Activated T-helper 17 cell treated with anti-CD3 and anti-CD28 coated beads, Interleukin-2, amount 50 U/mL, for 72 hours (primary cell): ENCODE data around the gene S1PR1. TPM values are rescaled to one million over a fixed set of nuclear protein-coding genes. Genes with fewer than 3 reads are reported as not detected.

Experiments
- ATAC-seq: fragments of 150-1000 bp; cut with Tn5 transposase; replicated peaks from 2 replicates; pipeline ENCODE4 v1.10.0; 2021; ENCODE audit warnings: mild to moderate bottlenecking, moderate library complexity
- H3K27ac Mint-ChIP-seq: one replicate; pipeline ENCODE4 v1.8.0; 2022; ENCODE audit warnings: mixed read lengths
- H3K27me3 Mint-ChIP-seq: one replicate; pipeline ENCODE4 v1.8.0; 2022; ENCODE audit warnings: mixed read lengths
- H3K36me3 Mint-ChIP-seq: one replicate; pipeline ENCODE4 v1.8.0; 2022; ENCODE audit warnings: low read depth, mild to moderate bottlenecking, mixed read lengths
- H3K4me1 Mint-ChIP-seq: one replicate; pipeline ENCODE4 v1.8.0; 2022; ENCODE audit warnings: mixed read lengths
- H3K4me3 Mint-ChIP-seq: one replicate; pipeline ENCODE4 v1.8.0; 2022; ENCODE audit warnings: mild to moderate bottlenecking, mixed read lengths
- H3K9me3 Mint-ChIP-seq: one replicate; pipeline ENCODE4 v1.8.0; 2022; ENCODE audit warnings: mixed read lengths
- total RNA-seq, 2 donors: library from RNA; stranded (reverse); gene quantifications; one replicate each; pipeline ENCODE4 v1.2.3, GENCODE V29; 2022

The S1PR1 gene
- total RNA-seq, 2 donors from 2014 or later, result 147 to 170 TPM

DNA sequence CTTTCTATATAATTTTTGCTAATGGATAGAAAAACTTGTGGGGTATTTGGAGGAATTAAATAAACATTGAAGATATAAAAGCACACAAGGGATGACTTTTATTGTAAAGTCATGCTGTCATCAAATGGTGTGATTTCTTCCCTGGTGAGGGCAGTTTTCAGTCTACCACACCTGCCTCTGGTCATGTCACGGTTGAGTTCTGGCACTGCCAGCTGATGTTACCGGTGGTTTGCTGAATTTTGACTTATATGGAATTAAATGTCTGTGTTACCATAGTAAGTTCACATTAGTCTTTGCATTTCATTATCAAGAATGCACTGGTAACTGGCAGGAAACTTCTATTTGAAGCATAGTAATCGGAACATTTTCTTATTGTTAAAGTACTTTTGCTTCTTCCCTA, 13.4 kb downstream of the S1PR1 start:
- Mint-ChIP-seq H3K4me3 (peak overlapping the region; percentile 66), H3K4me1 (peaks cover 33% of the 10 kb centered on the region), H3K27me3 (no peaks in the 10 kb centered on the region), H3K36me3 (no peaks in the 10 kb centered on the region), H3K9me3 (no peaks in the 10 kb centered on the region), H3K27ac (no peak overlapping the region)
- ATAC-seq, result no peak

DNA sequence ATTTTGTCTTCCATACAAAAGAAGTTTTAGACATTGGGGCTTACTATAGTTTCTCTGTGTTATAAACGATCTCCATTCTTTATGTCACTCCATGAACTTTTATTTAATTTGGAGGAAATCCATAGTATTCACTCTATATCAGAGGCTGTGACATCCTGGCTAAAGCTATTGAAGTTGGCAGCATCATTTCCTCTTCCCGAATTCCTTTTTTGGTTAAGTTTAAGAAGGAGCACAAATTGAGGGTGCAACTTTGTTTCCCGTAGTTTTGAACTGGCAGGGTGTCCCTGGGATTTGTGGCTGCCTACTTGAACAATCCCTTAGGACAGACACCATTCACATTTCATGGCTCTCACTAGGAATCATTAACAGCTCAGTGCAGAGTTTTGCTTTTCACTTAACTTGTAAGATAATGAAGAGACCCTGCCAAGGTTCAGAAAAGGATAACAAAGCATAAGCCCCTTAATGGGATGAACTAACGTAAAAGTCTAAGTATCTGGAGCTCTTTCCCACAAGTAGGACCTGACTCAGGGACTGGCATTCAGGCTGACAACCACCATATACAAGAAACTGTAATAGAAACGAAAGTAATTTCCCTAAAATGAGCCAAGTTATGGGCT, 13.9 kb downstream of the S1PR1 start:
- no peak for ATAC-seq
- H3K4me3 Mint-ChIP-seq, result peak overlapping the region; percentile 66
- H3K4me1 Mint-ChIP-seq, result peaks cover 33% of the 10 kb centered on the region
- H3K9me3 Mint-ChIP-seq, result no peaks in the 10 kb centered on the region
- H3K27me3 Mint-ChIP-seq, result no peaks in the 10 kb centered on the region
- H3K36me3 Mint-ChIP-seq, result no peaks in the 10 kb centered on the region
- H3K27ac Mint-ChIP-seq, result no peak overlapping the region

DNA sequence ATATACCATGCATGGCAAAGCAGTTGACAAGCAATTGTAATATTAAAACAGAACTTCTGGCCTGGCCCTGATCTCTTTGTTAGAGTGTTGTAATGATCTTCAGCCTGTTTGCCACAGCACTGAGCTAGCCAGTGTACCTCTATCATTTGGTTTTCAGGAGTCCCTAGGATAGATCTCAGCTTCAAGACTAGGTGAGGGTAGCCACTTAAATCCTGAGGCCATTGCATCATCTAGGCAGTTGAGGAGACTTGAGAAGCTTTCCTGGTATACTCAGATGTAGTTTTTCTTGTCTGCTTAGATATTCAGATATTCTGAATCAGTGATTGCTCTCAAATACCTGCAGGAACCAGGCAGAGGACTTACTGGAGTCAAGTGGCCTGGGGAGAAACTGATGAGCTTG, 14.7 kb downstream of the S1PR1 start:
- peak overlapping the region; percentile 66 for H3K4me3 Mint-ChIP-seq
- peaks cover 27% of the 10 kb centered on the region for H3K4me1 Mint-ChIP-seq
- H3K36me3 Mint-ChIP-seq, result no peaks in the 10 kb centered on the region
- ATAC-seq, result no peak
- H3K27ac Mint-ChIP-seq, result no peak overlapping the region
- H3K27me3 Mint-ChIP-seq, result no peaks in the 10 kb centered on the region
- no peaks in the 10 kb centered on the region for H3K9me3 Mint-ChIP-seq

DNA sequence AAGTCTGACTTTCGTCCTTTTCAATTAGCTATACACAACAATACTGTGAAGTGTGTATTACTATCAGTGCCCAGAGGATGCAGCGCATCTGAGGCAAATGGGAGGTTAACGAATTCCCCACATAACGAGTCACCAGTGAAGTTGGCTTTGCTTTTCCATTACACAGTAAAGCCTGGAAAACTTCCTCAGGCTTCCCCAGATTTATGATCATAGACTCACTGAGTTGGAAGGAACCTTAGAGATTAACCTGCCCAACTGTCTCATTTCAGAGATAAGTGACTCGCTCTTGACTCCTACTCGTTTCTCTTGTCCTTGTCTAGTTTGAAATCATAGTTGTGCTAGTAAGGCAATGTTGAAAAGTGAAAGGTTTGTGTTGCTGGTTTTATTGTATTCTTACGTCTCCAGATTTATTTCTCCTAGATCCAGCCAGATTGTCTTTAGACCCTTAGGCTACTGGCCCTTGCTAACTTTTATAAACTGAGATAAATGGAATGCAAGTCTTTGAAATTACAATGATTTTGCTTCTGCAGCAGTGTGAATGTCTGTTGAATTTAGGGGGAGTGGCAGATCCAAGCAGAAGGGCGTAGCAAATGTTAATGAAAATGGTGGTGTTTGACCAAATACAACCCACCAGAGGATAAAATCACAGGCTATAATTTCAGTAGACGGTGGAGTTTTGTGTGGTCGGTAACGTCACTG, 17.3 kb downstream of the S1PR1 start:
- H3K36me3 Mint-ChIP-seq, result no peaks in the 10 kb centered on the region
- H3K27me3 Mint-ChIP-seq, result no peaks in the 10 kb centered on the region
- peak; percentile 85 for ATAC-seq
- peak overlapping the region; percentile 34 for H3K4me3 Mint-ChIP-seq
- H3K27ac Mint-ChIP-seq, result no peak overlapping the region
- H3K4me1 Mint-ChIP-seq, result peaks cover 41% of the 10 kb centered on the region
- no peaks in the 10 kb centered on the region for H3K9me3 Mint-ChIP-seq

DNA sequence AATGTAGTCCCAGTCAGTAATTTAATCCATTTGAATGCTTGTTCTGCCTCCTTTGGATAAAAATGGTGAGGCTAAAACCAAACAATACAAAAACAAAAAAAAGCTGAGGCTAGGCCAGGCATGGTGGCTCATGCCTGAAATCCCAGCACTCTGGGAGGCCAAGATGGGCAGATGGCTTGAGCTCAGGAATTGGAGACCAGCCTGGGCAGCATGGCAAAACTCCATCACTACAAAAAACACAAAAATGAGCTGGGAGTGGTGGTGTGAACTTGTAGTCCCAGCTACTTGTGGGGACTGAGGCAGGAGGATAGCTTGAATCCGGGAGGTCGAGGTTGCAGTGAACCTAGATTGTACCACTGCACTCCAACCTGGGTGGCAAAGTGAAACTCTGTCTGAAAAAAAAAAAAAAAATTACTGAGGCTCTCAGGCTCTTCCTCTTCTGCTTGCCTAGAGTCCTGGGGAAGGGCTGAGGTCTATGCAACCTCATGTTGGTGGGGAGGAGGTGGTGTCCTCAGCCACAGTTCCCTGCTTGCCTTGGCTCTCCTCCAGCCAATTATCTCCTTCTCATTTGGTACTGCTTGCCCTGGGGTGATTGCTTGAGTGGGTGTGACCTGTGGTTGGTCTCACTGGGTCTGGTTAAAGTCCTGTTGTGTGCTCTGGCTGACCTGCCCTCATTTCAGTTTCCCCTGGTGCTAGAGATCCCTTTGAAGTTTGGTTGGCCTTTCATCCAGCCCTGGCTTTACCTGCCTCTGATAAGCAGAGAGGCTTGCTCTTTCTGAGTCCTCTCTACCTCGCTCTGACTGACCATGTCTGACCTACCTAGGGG, 20.9 kb downstream of the S1PR1 start:
- Mint-ChIP-seq H3K36me3 (no peaks in the 10 kb centered on the region), H3K9me3 (no peaks in the 10 kb centered on the region), H3K27ac (peak overlapping the region; percentile 92), H3K4me3 (peak overlapping the region; percentile 75), H3K4me1 (peaks cover 51% of the 10 kb centered on the region), H3K27me3 (no peaks in the 10 kb centered on the region)
- peak; percentile 50 for ATAC-seq

DNA sequence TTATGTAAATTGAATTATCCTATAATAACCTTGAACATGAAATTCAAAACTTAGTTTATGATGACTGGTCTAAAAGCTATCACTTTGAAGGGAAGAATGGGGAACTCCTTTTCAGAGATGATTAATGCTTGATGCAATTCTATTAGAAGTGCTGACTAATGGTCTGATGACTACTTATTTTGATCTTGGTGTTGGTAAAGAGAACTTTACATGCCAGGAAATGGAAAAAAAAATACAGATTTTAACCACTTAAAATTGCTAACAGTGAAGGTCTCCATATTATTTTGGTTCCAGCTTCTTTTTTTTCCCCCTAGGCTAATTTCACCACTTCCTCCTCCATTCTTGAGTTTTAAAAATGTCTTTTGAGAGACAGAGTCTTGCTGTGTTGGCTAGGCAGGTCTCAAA, 22.9 kb downstream of the S1PR1 start:
- H3K27ac Mint-ChIP-seq, result peak overlapping the region; percentile 92
- peaks cover 55% of the 10 kb centered on the region for H3K4me1 Mint-ChIP-seq
- no peaks in the 10 kb centered on the region for H3K27me3 Mint-ChIP-seq
- H3K36me3 Mint-ChIP-seq, result no peaks in the 10 kb centered on the region
- peak; percentile 78 for ATAC-seq
- peak overlapping the region; percentile 75 for H3K4me3 Mint-ChIP-seq
- H3K9me3 Mint-ChIP-seq, result no peaks in the 10 kb centered on the region

DNA sequence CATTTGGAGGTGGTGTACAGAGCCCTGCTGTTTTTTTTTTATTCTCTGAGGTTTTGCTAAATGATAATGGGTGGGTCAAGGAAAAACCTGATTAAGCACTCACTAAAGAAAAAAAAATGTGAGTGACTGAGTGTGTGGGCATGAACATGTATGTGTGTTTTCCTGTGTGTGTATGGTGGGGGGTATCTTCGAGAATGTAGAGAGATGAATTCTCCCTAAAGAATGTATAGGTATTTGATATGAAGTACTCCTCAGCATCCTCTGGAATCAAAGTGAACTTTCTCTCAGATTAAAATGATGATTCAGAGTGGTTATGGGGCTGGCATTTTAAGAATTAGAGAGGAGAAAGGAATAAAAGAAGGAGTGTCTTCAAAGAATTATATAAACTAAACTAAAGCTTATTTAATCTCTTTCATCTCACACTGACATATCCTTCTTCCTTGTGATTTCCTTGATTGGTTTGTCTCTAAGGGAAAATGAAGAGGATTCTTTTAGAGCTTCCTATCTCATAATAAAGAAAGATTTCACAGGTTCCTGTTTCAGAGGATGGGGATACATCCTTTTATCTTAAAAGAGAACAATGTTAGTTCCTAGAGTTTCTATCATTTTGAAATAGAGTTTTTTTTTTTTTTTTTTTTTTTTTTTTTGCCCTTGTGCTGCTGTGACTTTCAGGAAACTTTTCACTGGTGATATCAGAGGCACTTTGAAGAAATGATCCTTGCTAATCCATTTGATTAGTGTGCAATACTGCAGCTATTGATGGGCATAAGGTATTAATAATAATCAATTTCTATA, 23.9 kb downstream of the S1PR1 start:
- no peaks in the 10 kb centered on the region for H3K36me3 Mint-ChIP-seq
- peaks cover 65% of the 10 kb centered on the region for H3K4me1 Mint-ChIP-seq
- no peaks in the 10 kb centered on the region for H3K27me3 Mint-ChIP-seq
- H3K27ac Mint-ChIP-seq, result peak overlapping the region; percentile 92
- no peaks in the 10 kb centered on the region for H3K9me3 Mint-ChIP-seq
- ATAC-seq, result no peak
- peak overlapping the region; percentile 75 for H3K4me3 Mint-ChIP-seq

DNA sequence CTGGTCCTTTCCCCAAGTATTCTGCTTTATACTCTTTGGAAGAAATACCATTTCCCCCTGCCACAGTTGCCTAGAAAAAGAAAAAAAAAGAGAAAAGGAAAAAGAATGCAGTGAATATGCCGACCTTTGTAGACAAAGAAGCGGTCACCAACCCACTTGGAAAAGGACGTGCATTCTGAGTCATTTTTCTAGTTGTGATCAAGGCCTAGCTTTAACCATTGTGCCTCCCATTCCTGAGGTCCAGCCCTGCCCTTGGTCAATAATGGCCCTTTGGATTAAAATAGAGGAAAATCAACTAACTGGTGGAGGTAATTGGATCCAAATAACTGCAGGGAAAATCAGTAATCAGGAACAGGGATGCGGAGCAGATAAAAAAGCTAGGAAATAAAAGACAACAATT, 24.8 kb downstream of the S1PR1 start:
- no peaks in the 10 kb centered on the region for H3K36me3 Mint-ChIP-seq
- peaks cover 66% of the 10 kb centered on the region for H3K4me1 Mint-ChIP-seq
- no peaks in the 10 kb centered on the region for H3K9me3 Mint-ChIP-seq
- H3K27ac Mint-ChIP-seq, result peak overlapping the region; percentile 71
- ATAC-seq, result no peak
- no peaks in the 10 kb centered on the region for H3K27me3 Mint-ChIP-seq
- peak overlapping the region; percentile 70 for H3K4me3 Mint-ChIP-seq

DNA sequence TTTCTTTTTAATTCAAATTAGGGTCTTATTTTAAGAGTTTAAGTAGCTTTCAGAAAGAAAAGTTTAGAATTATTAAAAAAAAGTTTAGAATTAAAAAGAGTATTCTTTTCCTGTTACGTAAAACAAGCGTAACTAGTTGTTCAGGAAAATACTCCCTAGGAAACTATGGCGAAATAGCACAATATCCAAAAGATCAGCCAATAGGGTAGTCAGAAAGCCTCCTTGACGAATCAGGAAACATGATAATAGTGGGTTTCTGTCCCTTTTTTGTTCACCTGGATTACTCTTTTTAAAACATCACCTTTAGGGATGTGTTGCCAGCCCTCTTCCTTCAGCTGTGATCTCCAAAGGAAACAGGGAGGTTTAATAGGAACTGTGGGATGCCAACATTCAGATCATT, 25.2 kb downstream of the S1PR1 start:
- no peak for ATAC-seq
- Mint-ChIP-seq H3K36me3 (no peaks in the 10 kb centered on the region), H3K27ac (peak overlapping the region; percentile 71), H3K4me1 (peaks cover 63% of the 10 kb centered on the region), H3K4me3 (peak overlapping the region; percentile 70), H3K9me3 (no peaks in the 10 kb centered on the region), H3K27me3 (no peaks in the 10 kb centered on the region)

DNA sequence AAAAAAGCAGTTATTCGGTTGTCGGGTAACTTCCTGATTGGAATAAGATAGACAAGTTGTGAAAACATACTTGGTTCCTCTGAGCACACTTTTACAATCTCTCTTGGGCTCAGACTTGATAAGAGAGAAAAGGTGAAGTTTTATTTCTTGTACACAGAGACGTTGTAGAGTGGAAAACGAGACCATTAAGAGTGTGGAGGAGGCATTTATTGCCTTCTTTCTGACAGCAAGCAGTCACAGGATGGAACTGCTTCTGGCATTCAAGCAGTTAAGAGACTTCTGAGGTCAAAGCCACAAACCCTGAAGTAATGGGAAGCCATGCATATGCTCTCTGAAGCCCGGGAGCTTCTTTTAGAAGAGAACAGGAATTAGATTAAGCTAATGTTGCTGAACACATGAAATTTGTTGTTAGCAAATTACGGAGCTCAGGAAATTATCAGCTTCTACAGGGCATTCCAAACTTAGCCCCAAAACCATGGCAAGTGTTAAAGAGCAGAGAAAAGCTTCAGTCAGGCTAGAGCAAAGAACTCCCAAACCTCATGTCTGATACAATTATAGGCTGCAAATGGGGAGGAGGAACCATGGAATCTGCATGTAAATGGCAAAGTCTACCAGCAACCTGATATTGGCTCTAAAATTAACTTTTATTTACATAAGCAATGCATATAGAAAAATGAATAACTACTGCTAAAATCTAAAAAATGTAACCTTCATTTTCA, 26.0 kb downstream of the S1PR1 start:
- Mint-ChIP-seq H3K27me3 (no peaks in the 10 kb centered on the region), H3K9me3 (no peaks in the 10 kb centered on the region), H3K4me1 (peaks cover 62% of the 10 kb centered on the region), H3K27ac (peak overlapping the region; percentile 67), H3K4me3 (peak overlapping the region; percentile 70), H3K36me3 (no peaks in the 10 kb centered on the region)
- ATAC-seq, result peak; percentile 39

DNA sequence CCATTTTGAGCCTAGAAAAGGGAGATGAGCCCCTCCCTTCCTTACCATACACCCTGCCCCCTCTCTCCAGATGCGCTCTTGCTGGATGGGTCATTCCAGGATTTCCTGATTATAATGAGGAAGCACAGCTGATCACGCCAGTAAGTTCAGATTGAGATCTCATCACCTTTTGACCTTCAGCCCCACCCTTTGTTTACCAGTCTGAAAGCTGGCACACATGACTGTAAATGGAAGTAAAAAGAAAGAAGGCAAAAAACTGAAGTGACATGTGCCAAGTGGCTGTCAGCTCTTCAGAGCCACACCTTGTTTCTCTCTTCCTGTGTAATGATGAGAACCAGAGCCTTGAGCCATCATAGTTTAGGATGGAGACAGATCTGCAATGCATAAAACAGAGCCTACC, 27.9 kb downstream of the S1PR1 start:
- H3K4me1 Mint-ChIP-seq, result peaks cover 46% of the 10 kb centered on the region
- peak overlapping the region; percentile 76 for H3K4me3 Mint-ChIP-seq
- ATAC-seq, result peak; percentile 80
- no peaks in the 10 kb centered on the region for H3K9me3 Mint-ChIP-seq
- no peaks in the 10 kb centered on the region for H3K27me3 Mint-ChIP-seq
- H3K36me3 Mint-ChIP-seq, result no peaks in the 10 kb centered on the region
- peak overlapping the region; percentile 44 for H3K27ac Mint-ChIP-seq

DNA sequence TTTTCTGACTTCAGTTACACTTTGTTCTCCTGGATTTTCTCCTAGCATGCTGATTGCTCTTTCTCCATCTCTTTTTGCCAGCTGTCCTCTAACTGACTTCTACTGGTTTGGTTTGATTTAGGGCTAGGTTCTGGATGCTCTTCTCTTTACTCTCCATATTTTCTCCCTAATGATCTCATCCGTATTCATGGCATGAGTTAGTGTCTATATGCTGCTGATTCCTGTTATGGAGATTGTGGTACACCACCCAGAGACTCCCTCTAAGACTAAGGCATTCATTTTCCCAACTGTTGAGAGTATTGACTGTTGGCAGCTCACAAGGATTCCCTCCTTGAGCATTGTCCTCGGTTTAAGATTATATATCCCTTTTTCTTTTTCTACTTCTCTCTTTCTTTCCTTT, 28.9 kb downstream of the S1PR1 start:
- Mint-ChIP-seq H3K27ac (peak overlapping the region; percentile 44), H3K4me3 (peak overlapping the region; percentile 76), H3K36me3 (no peaks in the 10 kb centered on the region), H3K27me3 (no peaks in the 10 kb centered on the region), H3K4me1 (peaks cover 36% of the 10 kb centered on the region), H3K9me3 (no peaks in the 10 kb centered on the region)
- ATAC-seq, result no peak

DNA sequence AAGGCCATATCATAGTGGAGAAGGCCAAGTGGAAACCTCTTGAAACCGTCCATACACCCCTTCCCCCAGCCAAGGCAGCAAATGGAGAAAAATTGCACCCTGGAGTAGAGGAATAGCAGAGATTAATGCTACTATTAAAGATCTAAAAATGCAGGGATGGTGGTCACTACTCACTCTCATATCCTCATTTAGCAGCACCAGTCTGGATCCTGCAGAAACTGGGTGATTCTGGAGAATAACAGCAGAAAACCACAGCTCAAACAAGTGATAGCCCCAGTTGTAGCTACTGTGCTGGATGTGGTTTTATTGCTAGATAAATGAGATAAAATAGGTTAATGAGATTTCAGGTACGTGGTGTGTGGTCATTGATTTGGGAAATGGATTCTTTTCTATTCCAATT, 30.3 kb downstream of the S1PR1 start:
- no peaks in the 10 kb centered on the region for H3K36me3 Mint-ChIP-seq

DNA sequence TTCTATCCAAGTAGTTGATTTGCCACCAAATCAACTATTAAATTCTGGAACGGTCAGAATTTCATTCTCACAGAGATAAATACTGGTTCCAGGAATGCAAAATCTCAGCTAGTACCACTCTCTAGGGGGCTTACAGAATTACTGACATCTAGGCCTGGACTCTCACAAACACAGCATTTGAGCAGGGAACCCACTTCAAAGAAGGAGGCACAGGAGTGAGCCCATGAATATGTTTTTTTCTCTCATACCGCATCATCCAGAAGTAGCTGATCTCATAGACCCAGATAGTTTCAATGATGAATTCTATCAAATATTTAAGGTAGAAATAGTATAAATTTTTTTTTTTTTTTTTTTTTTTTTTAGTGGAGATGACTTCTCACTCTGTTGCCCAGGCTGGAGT, 32.1 kb downstream of the S1PR1 start:
- ATAC-seq, result no peak
- Mint-ChIP-seq H3K4me3 (no peak overlapping the region), H3K36me3 (no peaks in the 10 kb centered on the region), H3K27ac (no peak overlapping the region), H3K27me3 (no peaks in the 10 kb centered on the region), H3K9me3 (no peaks in the 10 kb centered on the region), H3K4me1 (peaks cover 21% of the 10 kb centered on the region)

More for the DNA sequence above, 30.3 kb downstream of the S1PR1 start:
- Mint-ChIP-seq H3K27me3 (no peaks in the 10 kb centered on the region), H3K27ac (no peak overlapping the region), H3K4me1 (peaks cover 29% of the 10 kb centered on the region), H3K4me3 (no peak overlapping the region), H3K9me3 (no peaks in the 10 kb centered on the region)
- ATAC-seq, result no peak
